ENCODE results near the gene ACOD1. TPM values are rescaled to one million over a fixed set of nuclear protein-coding genes. Genes with fewer than 3 reads are reported as not detected.

The ACOD1 gene
- total RNA-seq, 4 donors from 2014 or later: 0.32 TPM; not detected in 3

DNA sequence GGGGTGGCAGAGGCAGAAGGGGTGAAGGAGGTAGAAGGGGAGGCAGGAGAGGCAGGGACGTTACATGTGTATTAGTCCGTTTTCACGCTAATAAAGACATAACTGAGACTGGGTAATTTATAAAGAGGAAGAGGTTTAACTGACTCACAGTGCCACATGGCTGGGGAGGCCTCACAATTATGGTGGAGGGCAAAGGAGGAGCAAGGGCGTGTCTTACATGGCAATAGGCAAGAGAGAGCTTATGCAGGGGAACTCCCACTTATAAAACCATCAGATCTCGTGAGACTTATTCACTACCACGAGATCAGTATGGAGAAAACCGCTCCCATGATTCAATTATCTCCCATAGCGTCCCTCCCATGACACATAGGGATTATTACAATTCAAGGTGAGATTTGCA, 19.0 kb upstream of the ACOD1 start:
- H3K9me3 ChIP-seq: no peaks in the 10 kb centered on the region
- intact Hi-C loops (cut with DNase I; ENCODE audit: low total_unique reads) (no loop called here), in situ Hi-C loops (cut with MboI; ENCODE audit: low pct_ligation_motif_present in 1 of 4, low pct_unique_long_range_greater_than_20kb in 1 of 4, low sequenced_read_pairs in 3 of 4) (no loop called here)
- no peak overlapping the region for H3K27ac ChIP-seq
- DNase-seq: no peak
- H3K4me3 ChIP-seq: no peak overlapping the region
- no peaks in the 10 kb centered on the region for H3K4me1 ChIP-seq
- no peaks in the 10 kb centered on the region for H3K27me3 ChIP-seq
- 71 to 73% methylated on average over 3 to 8 of the region's 8 CpGs for WGBS, 2 donors (ENCODE audit: low coverage in 1 of 2)
- no peaks in the 10 kb centered on the region for H3K36me3 ChIP-seq
- TF ChIP-seq POLR2AphosphoS5 (IDR thresholded peaks at IDR 0.05): no peak
- TF ChIP-seq EP300 (IDR thresholded peaks at IDR 0.05; ENCODE audit: low read depth): no peak
- TF ChIP-seq POLR2A (IDR thresholded peaks at IDR 0.05): no peak
- TF ChIP-seq, protein P1, sequence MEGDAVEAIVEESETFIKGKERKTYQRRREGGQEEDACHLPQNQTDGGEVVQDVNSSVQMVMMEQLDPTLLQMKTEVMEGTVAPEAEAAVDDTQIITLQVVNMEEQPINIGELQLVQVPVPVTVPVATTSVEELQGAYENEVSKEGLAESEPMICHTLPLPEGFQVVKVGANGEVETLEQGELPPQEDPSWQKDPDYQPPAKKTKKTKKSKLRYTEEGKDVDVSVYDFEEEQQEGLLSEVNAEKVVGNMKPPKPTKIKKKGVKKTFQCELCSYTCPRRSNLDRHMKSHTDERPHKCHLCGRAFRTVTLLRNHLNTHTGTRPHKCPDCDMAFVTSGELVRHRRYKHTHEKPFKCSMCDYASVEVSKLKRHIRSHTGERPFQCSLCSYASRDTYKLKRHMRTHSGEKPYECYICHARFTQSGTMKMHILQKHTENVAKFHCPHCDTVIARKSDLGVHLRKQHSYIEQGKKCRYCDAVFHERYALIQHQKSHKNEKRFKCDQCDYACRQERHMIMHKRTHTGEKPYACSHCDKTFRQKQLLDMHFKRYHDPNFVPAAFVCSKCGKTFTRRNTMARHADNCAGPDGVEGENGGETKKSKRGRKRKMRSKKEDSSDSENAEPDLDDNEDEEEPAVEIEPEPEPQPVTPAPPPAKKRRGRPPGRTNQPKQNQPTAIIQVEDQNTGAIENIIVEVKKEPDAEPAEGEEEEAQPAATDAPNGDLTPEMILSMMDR (IDR thresholded peaks at IDR 0.05): no peak

- H3K36me3 ChIP-seq: no peaks in the 10 kb centered on the region
- H3K27me3 ChIP-seq: no peaks in the 10 kb centered on the region
- in situ Hi-C loops (cut with MboI; ENCODE audit: low pct_ligation_motif_present in 1 of 4, low pct_unique_long_range_greater_than_20kb in 1 of 4, low sequenced_read_pairs in 3 of 4) (no loop called here), intact Hi-C loops (cut with DNase I; ENCODE audit: low total_unique reads) (no loop called here)
- no peak overlapping the region for H3K4me3 ChIP-seq
- DNase-seq: no peak
- WGBS, 2 donors (ENCODE audit: low coverage in 1 of 2): 68% methylated on average over 2 of the region's 2 CpGs; no CpG with 5 or more reads in 1 of the 2 donors
- H3K27ac ChIP-seq: no peak overlapping the region
- TF ChIP-seq, protein P1 (IDR thresholded peaks at IDR 0.05): no peak
- TF ChIP-seq POLR2AphosphoS5 (IDR thresholded peaks at IDR 0.05) (no peak), EP300 (IDR thresholded peaks at IDR 0.05; ENCODE audit: low read depth) (no peak), POLR2A (IDR thresholded peaks at IDR 0.05) (no peak)
- no peaks in the 10 kb centered on the region for H3K4me1 ChIP-seq
- H3K9me3 ChIP-seq: no peaks in the 10 kb centered on the region
These were observed 18.4 kb upstream of the ACOD1 start for GRCh38 chr13:76929851-76930374.

DNA sequence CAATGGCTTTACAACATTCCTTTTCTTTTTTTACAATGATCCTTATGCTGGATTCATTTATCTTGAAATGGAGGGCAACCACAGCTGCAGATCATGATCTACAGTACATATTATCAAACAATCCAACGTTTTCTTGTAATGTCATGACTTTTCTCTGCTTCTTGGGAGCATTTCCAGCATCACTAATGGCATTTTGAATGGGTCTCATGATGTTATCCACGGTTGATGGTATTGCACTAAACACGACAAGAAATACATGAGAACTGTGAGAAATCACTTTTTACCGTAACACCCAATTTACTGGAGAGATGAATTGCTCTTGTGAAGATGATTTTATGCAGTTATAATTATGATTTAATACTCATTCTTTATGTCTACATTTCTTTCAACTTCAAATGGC, 16.2 kb upstream of the ACOD1 start:
- WGBS, 2 donors (ENCODE audit: low coverage in 1 of 2): 73 to 76% methylated on average over 4 of the region's 4 CpGs
- in situ Hi-C loops (cut with MboI; ENCODE audit: low pct_ligation_motif_present in 1 of 4, low pct_unique_long_range_greater_than_20kb in 1 of 4, low sequenced_read_pairs in 3 of 4) (no loop called here), intact Hi-C loops (cut with DNase I; ENCODE audit: low total_unique reads) (no loop called here)
- no peak overlapping the region for H3K4me3 ChIP-seq
- DNase-seq: no peak
- no peaks in the 10 kb centered on the region for H3K9me3 ChIP-seq
- H3K27me3 ChIP-seq: no peaks in the 10 kb centered on the region
- no peaks in the 10 kb centered on the region for H3K4me1 ChIP-seq
- TF ChIP-seq POLR2A (IDR thresholded peaks at IDR 0.05) (no peak), EP300 (IDR thresholded peaks at IDR 0.05; ENCODE audit: low read depth) (no peak), POLR2AphosphoS5 (IDR thresholded peaks at IDR 0.05) (no peak)
- TF ChIP-seq, protein P1 (IDR thresholded peaks at IDR 0.05): no peak
- no peaks in the 10 kb centered on the region for H3K36me3 ChIP-seq
- H3K27ac ChIP-seq: no peak overlapping the region

DNA sequence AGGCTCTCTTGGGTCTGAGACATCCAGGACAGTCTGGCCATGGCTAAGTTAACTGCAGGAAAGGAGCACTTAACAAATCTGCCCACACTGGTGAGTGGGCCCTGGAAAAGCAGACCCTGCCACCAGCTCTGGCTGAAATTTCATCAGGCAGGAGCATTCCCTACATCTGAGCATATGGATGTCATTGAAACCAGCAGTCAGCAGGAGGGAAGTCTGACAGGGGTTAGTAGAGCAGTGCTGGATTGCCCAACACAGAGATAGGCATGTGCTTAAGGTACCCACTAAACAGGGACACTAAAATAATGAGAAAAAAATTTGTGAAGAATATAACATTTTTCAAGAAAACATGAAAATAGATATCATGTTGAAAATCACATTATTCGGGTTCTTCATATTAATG, 13.6 kb upstream of the ACOD1 start:
- Histone ChIP-seq H3K4me3 (no peak overlapping the region), H3K9me3 (no peaks in the 10 kb centered on the region), H3K27me3 (no peaks in the 10 kb centered on the region), H3K27ac (no peak overlapping the region), H3K36me3 (no peaks in the 10 kb centered on the region), H3K4me1 (no peaks in the 10 kb centered on the region)
- no peak for DNase-seq
- intact Hi-C loops (cut with DNase I; ENCODE audit: low total_unique reads): no loop called here
- WGBS, 2 donors (ENCODE audit: low coverage in 1 of 2): 100% methylated on average over 1 of the region's 1 CpG
- TF ChIP-seq EP300 (IDR thresholded peaks at IDR 0.05; ENCODE audit: low read depth): no peak
- no peak for TF ChIP-seq POLR2A (IDR thresholded peaks at IDR 0.05)
- in situ Hi-C loops (cut with MboI; ENCODE audit: low pct_ligation_motif_present in 1 of 4, low pct_unique_long_range_greater_than_20kb in 1 of 4, low sequenced_read_pairs in 3 of 4): no loop called here

- Histone ChIP-seq H3K4me1 (no peaks in the 10 kb centered on the region), H3K36me3 (no peaks in the 10 kb centered on the region), H3K9me3 (no peaks in the 10 kb centered on the region), H3K27ac (no peak overlapping the region), H3K27me3 (no peaks in the 10 kb centered on the region), H3K4me3 (no peak overlapping the region)
- intact Hi-C loops (cut with DNase I; ENCODE audit: low total_unique reads): no loop called here
- no peak for DNase-seq
- 79 to 95% methylated on average over 2 of the region's 2 CpGs for WGBS, 2 donors (ENCODE audit: low coverage in 1 of 2)
- TF ChIP-seq, protein P1 (IDR thresholded peaks at IDR 0.05): no peak
- TF ChIP-seq POLR2AphosphoS5 (IDR thresholded peaks at IDR 0.05): no peak
- TF ChIP-seq POLR2A (IDR thresholded peaks at IDR 0.05): no peak
- no peak for TF ChIP-seq EP300 (IDR thresholded peaks at IDR 0.05; ENCODE audit: low read depth)
- in situ Hi-C loops (cut with MboI; ENCODE audit: low pct_ligation_motif_present in 1 of 4, low pct_unique_long_range_greater_than_20kb in 1 of 4, low sequenced_read_pairs in 3 of 4): no loop called here
These were observed 11.5 kb upstream of the ACOD1 start for GRCh38 chr13:76936763-76937162.
